GM19438 (cell line): ENCODE measurements around the gene MASTL.
"Not testable (repeated sequence)": the region's sequence is repeated elsewhere in the genome, so short reads cannot be mapped to it uniquely, and the experiment has no call there.

ENCODE experiments used
- ATAC-seq: cut with Tn5 transposase; IDR thresholded peaks from one replicate; pipeline ENCODE4 v1.9.1; 2021; ENCODE audit warnings: low read depth; ENCODE audit not compliant: unreplicated experiment

MASTL gene

GRCh38 chr10:27155066-27155754 lies at the start of gene MASTL:
Gene MASTL, plus strand, starts transcription at chr10:27155352. Its CDS starts 75 bp downstream, at chr10:27155427.
- peak; percentile 71 for ATAC-seq

GRCh38 chr10:27108165-27108564 lies 47.0 kb upstream of the MASTL start:
- no peak for ATAC-seq

- no peak for ATAC-seq
Measured at GRCh38 chr10:27134371-27134770, 20.8 kb upstream of the MASTL start.

- no peak for ATAC-seq
Measured at GRCh38 chr10:27138277-27138676, 16.9 kb upstream of the MASTL start.

- ATAC-seq, result no peak
Measured at GRCh38 chr10:27143686-27144085, 11.5 kb upstream of the MASTL start.

- ATAC-seq, result no peak
Measured at GRCh38 chr10:27145937-27146336, 9.2 kb upstream of the MASTL start.

GRCh38 chr10:27147701-27148100 lies 7.5 kb upstream of the MASTL start:
- no peak for ATAC-seq

GRCh38 chr10:27150261-27150660 lies 4.9 kb upstream of the MASTL start:
- ATAC-seq, result no peak

- ATAC-seq, result no peak
Measured at GRCh38 chr10:27152687-27153086, 2.5 kb upstream of the MASTL start.

- ATAC-seq, result no peak
Measured at GRCh38 chr10:27153329-27153728, 1.8 kb upstream of the MASTL start.

GRCh38 chr10:27153845-27154193 lies 1.3 kb upstream of the MASTL start:
- ATAC-seq, result no peak

- not testable (repeated sequence) for ATAC-seq
Measured at GRCh38 chr10:27156566-27156965, 1.4 kb downstream of the MASTL start.

- no peak for ATAC-seq
Measured at GRCh38 chr10:27157150-27157549, 2.0 kb downstream of the MASTL start.

GRCh38 chr10:27158421-27158820 lies 3.3 kb downstream of the MASTL start:
- no peak for ATAC-seq

GRCh38 chr10:27169849-27170248 lies 14.7 kb downstream of the MASTL start:
- ATAC-seq, result no peak

GRCh38 chr10:27188259-27188658 lies 33.1 kb downstream of the MASTL start:
- ATAC-seq, result no peak

- ATAC-seq, result no peak
Measured at GRCh38 chr10:27188897-27189296, 33.7 kb downstream of the MASTL start.

GRCh38 chr10:27190508-27190907 lies 35.4 kb downstream of the MASTL start:
- ATAC-seq, result no peak

GRCh38 chr10:27192284-27192683 lies 37.1 kb downstream of the MASTL start:
- no peak for ATAC-seq

GRCh38 chr10:27197980-27198620 lies 42.9 kb downstream of the MASTL start:
- ATAC-seq, result no peak

GRCh38 chr10:27203806-27204205 lies 48.7 kb downstream of the MASTL start:
- ATAC-seq, result no peak

GRCh38 chr10:27207350-27207749 lies 52.2 kb downstream of the MASTL start:
- no peak for ATAC-seq
